ENCODE data around the gene TFEC. TPM values are rescaled to one million over a fixed set of nuclear protein-coding genes. Genes with fewer than 3 reads are reported as not detected.

The TFEC gene
- total and polyA plus RNA-seq, 4 donors, result 0.52 to 5.1 (median 2.4) TPM

DNA sequence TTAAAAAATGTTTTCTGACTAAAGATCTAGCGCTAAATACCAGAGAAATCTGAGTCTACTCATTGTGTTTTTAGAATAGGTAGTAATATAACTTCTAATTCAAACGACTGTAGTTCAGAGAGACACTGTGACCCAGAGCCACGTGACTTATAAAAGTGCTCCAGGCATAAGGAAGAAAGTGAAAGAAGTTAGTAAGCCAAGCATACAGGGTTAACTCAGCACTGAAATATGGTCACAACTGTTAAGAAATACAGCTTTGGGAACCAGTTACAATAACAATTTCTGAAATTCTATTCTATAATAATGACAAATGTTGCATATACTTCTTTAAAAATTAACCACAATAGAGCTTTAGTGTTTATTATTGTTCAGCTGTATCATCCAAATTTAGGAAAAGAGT is 119.1 kb downstream of the TFEC start (continued):
- TF ChIP-seq GABPA (IDR thresholded peaks at IDR 0.05 in 1 of 2, conservative IDR thresholded peaks at IDR 0.05 in 1 of 2), result no peak
- TF ChIP-seq HNF4A (conservative IDR thresholded peaks at IDR 0.05), result no peak
- no peak for TF ChIP-seq EGR1 (IDR thresholded peaks at IDR 0.05; ENCODE audit: low read depth in 2 of 2)
- no peak for TF ChIP-seq RAD21 (IDR thresholded peaks at IDR 0.05)

DNA sequence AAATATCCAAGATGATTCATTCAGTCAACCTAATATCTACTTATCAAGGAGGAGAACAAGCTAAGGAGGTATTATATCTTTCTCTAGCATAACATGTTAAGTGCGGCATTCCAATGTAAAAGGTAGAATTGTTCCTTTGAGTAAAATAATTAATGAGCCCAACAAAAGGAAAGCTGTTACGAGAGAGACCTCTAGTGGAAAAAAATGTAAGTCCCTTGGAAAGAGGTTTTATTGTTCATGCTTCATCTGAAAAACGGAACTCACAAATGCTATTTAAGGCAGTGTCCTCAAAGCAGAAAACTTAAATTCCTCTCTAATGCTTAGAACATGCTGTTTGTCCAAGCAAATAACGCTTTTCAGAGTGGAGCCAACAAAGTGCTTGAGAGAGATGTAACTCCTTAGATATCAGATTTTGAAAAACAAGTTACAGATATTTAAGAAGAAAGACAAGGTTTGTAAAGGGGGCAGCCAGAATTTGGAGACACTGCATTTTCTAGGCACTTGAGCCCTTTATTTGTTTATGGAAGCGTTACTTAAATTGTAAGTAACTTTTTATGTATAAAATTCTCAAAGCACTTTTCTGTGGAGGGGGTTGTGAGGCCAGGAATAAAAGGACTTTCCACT is 119.9 kb downstream of the TFEC start:
- Histone ChIP-seq H3K9ac (ENCODE audit: low read depth in 1 of 2, low read length in 2 of 2) (no peak overlapping the region), H3K36me3 (ENCODE audit: control insufficient read depth in 4 of 4, insufficient read depth in 3 of 4, low read depth in 1 of 4, low read length in 3 of 4) (no peaks in the 10 kb centered on the region), H3K4me1 (ENCODE audit: control insufficient read depth in 4 of 4, insufficient read depth in 4 of 4, low read length in 3 of 4) (peaks cover 0 to 3% (median 1%) of the 10 kb centered on the region in 4 donors), H3K4me3 (ENCODE audit: low read depth in 1 of 3, low read length in 3 of 3) (no peak overlapping the region), H3K9me3 (ENCODE audit: control insufficient read depth in 4 of 4, low read length in 3 of 4) (no peaks in the 10 kb centered on the region), H3K27ac (ENCODE audit: low read depth in 1 of 2, low read length in 2 of 2) (no peak overlapping the region), H3K27me3 (ENCODE audit: control insufficient read depth in 4 of 4, insufficient read depth in 4 of 4, low read length in 3 of 4) (peaks cover 0 to 6% (median 0%) of the 10 kb centered on the region in 4 donors)
- WGBS, result 5% methylated on average over 5 of the region's 5 CpGs
- no peak for DNase-seq (ENCODE audit: low spot score)
- TF ChIP-seq, protein P1, sequence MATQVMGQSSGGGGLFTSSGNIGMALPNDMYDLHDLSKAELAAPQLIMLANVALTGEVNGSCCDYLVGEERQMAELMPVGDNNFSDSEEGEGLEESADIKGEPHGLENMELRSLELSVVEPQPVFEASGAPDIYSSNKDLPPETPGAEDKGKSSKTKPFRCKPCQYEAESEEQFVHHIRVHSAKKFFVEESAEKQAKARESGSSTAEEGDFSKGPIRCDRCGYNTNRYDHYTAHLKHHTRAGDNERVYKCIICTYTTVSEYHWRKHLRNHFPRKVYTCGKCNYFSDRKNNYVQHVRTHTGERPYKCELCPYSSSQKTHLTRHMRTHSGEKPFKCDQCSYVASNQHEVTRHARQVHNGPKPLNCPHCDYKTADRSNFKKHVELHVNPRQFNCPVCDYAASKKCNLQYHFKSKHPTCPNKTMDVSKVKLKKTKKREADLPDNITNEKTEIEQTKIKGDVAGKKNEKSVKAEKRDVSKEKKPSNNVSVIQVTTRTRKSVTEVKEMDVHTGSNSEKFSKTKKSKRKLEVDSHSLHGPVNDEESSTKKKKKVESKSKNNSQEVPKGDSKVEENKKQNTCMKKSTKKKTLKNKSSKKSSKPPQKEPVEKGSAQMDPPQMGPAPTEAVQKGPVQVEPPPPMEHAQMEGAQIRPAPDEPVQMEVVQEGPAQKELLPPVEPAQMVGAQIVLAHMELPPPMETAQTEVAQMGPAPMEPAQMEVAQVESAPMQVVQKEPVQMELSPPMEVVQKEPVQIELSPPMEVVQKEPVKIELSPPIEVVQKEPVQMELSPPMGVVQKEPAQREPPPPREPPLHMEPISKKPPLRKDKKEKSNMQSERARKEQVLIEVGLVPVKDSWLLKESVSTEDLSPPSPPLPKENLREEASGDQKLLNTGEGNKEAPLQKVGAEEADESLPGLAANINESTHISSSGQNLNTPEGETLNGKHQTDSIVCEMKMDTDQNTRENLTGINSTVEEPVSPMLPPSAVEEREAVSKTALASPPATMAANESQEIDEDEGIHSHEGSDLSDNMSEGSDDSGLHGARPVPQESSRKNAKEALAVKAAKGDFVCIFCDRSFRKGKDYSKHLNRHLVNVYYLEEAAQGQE (IDR thresholded peaks at IDR 0.05), result no peak
- TF ChIP-seq, protein P2, sequence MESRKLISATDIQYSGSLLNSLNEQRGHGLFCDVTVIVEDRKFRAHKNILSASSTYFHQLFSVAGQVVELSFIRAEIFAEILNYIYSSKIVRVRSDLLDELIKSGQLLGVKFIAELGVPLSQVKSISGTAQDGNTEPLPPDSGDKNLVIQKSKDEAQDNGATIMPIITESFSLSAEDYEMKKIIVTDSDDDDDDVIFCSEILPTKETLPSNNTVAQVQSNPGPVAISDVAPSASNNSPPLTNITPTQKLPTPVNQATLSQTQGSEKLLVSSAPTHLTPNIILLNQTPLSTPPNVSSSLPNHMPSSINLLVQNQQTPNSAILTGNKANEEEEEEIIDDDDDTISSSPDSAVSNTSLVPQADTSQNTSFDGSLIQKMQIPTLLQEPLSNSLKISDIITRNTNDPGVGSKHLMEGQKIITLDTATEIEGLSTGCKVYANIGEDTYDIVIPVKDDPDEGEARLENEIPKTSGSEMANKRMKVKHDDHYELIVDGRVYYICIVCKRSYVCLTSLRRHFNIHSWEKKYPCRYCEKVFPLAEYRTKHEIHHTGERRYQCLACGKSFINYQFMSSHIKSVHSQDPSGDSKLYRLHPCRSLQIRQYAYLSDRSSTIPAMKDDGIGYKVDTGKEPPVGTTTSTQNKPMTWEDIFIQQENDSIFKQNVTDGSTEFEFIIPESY (IDR thresholded peaks at IDR 0.05), result no peak
- TF ChIP-seq GABPA (IDR thresholded peaks at IDR 0.05 in 1 of 2, conservative IDR thresholded peaks at IDR 0.05 in 1 of 2) (no peak), EGR1 (IDR thresholded peaks at IDR 0.05; ENCODE audit: low read depth in 2 of 2) (no peak), TAF1 (conservative IDR thresholded peaks at IDR 0.05) (no peak), RXRA (IDR thresholded peaks at IDR 0.05) (peak in 1 of 2 donors; percentile 21), RAD21 (IDR thresholded peaks at IDR 0.05) (peak; percentile 76 to 81)
- TF ChIP-seq, protein P3, sequence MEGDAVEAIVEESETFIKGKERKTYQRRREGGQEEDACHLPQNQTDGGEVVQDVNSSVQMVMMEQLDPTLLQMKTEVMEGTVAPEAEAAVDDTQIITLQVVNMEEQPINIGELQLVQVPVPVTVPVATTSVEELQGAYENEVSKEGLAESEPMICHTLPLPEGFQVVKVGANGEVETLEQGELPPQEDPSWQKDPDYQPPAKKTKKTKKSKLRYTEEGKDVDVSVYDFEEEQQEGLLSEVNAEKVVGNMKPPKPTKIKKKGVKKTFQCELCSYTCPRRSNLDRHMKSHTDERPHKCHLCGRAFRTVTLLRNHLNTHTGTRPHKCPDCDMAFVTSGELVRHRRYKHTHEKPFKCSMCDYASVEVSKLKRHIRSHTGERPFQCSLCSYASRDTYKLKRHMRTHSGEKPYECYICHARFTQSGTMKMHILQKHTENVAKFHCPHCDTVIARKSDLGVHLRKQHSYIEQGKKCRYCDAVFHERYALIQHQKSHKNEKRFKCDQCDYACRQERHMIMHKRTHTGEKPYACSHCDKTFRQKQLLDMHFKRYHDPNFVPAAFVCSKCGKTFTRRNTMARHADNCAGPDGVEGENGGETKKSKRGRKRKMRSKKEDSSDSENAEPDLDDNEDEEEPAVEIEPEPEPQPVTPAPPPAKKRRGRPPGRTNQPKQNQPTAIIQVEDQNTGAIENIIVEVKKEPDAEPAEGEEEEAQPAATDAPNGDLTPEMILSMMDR (IDR thresholded peaks at IDR 0.05; ENCODE audit: low read depth, low read length, missing input control), result peak; percentile 43

DNA sequence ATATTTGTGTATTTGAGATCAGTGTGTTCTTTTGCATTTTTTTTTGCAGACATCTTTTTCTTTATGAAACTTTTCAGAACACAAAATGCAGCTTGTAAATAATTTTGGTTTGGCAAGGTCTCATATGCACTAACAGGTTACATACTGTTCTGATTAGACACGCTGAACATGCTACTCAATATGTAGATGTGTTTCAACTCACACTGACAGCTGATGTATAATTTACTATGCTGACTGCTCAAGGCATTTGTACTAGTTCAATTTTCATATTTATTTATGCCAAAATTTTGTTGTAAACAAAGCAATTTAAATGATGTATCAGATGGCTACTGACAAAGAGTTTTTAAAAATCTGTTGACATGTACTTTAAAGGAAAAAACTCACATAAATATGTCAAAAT is 123.8 kb downstream of the TFEC start:
- 75% methylated on average over 1 of the region's 1 CpG for WGBS
- no peak overlapping the region for H3K27ac ChIP-seq (ENCODE audit: low read depth in 1 of 2, low read length in 2 of 2)
- peaks cover 0 to 3% (median 1%) of the 10 kb centered on the region in 4 donors for H3K4me1 ChIP-seq (ENCODE audit: control insufficient read depth in 4 of 4, insufficient read depth in 4 of 4, low read length in 3 of 4)
- no peak for DNase-seq (ENCODE audit: low spot score)
- no peak overlapping the region for H3K4me3 ChIP-seq (ENCODE audit: low read depth in 1 of 3, low read length in 3 of 3)
- H3K9ac ChIP-seq (ENCODE audit: low read depth in 1 of 2, low read length in 2 of 2), result no peak overlapping the region
- no peaks in the 10 kb centered on the region for H3K9me3 ChIP-seq (ENCODE audit: control insufficient read depth in 4 of 4, low read length in 3 of 4)
- H3K36me3 ChIP-seq (ENCODE audit: control insufficient read depth in 4 of 4, insufficient read depth in 3 of 4, low read depth in 1 of 4, low read length in 3 of 4), result no peaks in the 10 kb centered on the region
- no peaks in the 10 kb centered on the region for H3K27me3 ChIP-seq (ENCODE audit: control insufficient read depth in 4 of 4, insufficient read depth in 4 of 4, low read length in 3 of 4)
- TF ChIP-seq RXRA (IDR thresholded peaks at IDR 0.05), result no peak
- TF ChIP-seq HNF4G (IDR thresholded peaks at IDR 0.05), result no peak
- no peak for TF ChIP-seq FOXA1 (IDR thresholded peaks at IDR 0.05)
- no peak for TF ChIP-seq YY1 (IDR thresholded peaks at IDR 0.05)
- TF ChIP-seq, protein P1 (IDR thresholded peaks at IDR 0.05), result no peak
- TF ChIP-seq TAF1 (conservative IDR thresholded peaks at IDR 0.05), result no peak
- TF ChIP-seq, protein P4, sequence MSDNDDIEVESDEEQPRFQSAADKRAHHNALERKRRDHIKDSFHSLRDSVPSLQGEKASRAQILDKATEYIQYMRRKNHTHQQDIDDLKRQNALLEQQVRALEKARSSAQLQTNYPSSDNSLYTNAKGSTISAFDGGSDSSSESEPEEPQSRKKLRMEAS (IDR thresholded peaks at IDR 0.05), result no peak
- TF ChIP-seq, protein P3 (IDR thresholded peaks at IDR 0.05; ENCODE audit: low read depth, low read length, missing input control), result no peak
- no peak for TF ChIP-seq RAD21 (IDR thresholded peaks at IDR 0.05)
- TF ChIP-seq NR2F2 (IDR thresholded peaks at IDR 0.05), result no peak

Measured in liver (tissue), 9 donors.